GM19438 (cell line): ENCODE results near the gene NBAS.
"Not testable (repeated sequence)": the region's sequence is repeated elsewhere in the genome, so short reads cannot be mapped to it uniquely, and the experiment has no call there.

Experiments
- ATAC-seq: cut with Tn5 transposase; IDR thresholded peaks from one replicate; pipeline ENCODE4 v1.9.1; 2021; ENCODE audit warnings: low read depth; ENCODE audit not compliant: unreplicated experiment

NBAS gene

GRCh38 chr2:15485949-15486348, 75.2 kb downstream of the NBAS start:
- no peak for ATAC-seq

- no peak for ATAC-seq
Observed at GRCh38 chr2:15481000-15481399, 80.1 kb downstream of the NBAS start.

GRCh38 chr2:15480552-15480951, 80.6 kb downstream of the NBAS start:
- no peak for ATAC-seq

GRCh38 chr2:15472876-15473275, 88.3 kb downstream of the NBAS start:
- ATAC-seq: no peak

- ATAC-seq: no peak
Observed at GRCh38 chr2:15472133-15472532, 89.0 kb downstream of the NBAS start.

- no peak for ATAC-seq
Observed at GRCh38 chr2:15471606-15472005, 89.5 kb downstream of the NBAS start.

GRCh38 chr2:15460112-15460620, 101.0 kb downstream of the NBAS start:
- ATAC-seq: no peak

GRCh38 chr2:15458277-15458676, 102.9 kb downstream of the NBAS start:
- no peak for ATAC-seq

GRCh38 chr2:15457868-15458267, 103.3 kb downstream of the NBAS start:
- ATAC-seq: no peak

- ATAC-seq: no peak
Observed at GRCh38 chr2:15456352-15456751, 104.8 kb downstream of the NBAS start.

GRCh38 chr2:15450808-15451207, 110.3 kb downstream of the NBAS start:
- no peak for ATAC-seq

- ATAC-seq: no peak
Observed at GRCh38 chr2:15449556-15450236, 111.4 kb downstream of the NBAS start.

GRCh38 chr2:15448250-15448839, 112.8 kb downstream of the NBAS start:
- no peak for ATAC-seq

GRCh38 chr2:15447381-15447780, 113.8 kb downstream of the NBAS start:
- no peak for ATAC-seq

- ATAC-seq: no peak
Observed at GRCh38 chr2:15446961-15447360, 114.2 kb downstream of the NBAS start.

GRCh38 chr2:15445891-15446562, 115.1 kb downstream of the NBAS start:
- no peak for ATAC-seq

- not testable (repeated sequence) for ATAC-seq
Observed at GRCh38 chr2:15439768-15440524, 121.2 kb downstream of the NBAS start.

- not testable (repeated sequence) for ATAC-seq
Observed at GRCh38 chr2:15439366-15439765, 121.8 kb downstream of the NBAS start.

GRCh38 chr2:15436195-15436594, 124.9 kb downstream of the NBAS start:
- ATAC-seq: no peak

- ATAC-seq: no peak
Observed at GRCh38 chr2:15435474-15435873, 125.7 kb downstream of the NBAS start.

- no peak for ATAC-seq
Observed at GRCh38 chr2:15432642-15433256, 128.4 kb downstream of the NBAS start.
